Measurements from ENCODE around the gene MC4R. TPM values are rescaled to one million over a fixed set of nuclear protein-coding genes. Genes with fewer than 3 reads are reported as not detected.

The MC4R gene
- total RNA-seq, 1 experiment from 2014 or later, result not detected

- POLR2A ChIA-PET, result no interaction called here
- Histone ChIP-seq H3K4me1 (ENCODE audit: control insufficient read depth in 1 of 2, insufficient read depth in 2 of 2, low read length in 2 of 2) (no peaks in the 10 kb centered on the region), H3K4me3 (replicated peaks in 1 of 2; ENCODE audit: low read depth in 1 of 2, low read length in 2 of 2) (no peak overlapping the region), H3K27me3 (ENCODE audit: insufficient read depth, low read length) (no peaks in the 10 kb centered on the region), H3K9me2 (ENCODE audit: insufficient read depth) (no peaks in the 10 kb centered on the region), H3K27ac (ENCODE audit: low read depth, low read length) (no peak overlapping the region), H3K9ac (ENCODE audit: low read length) (no peak overlapping the region), H2AFZ (ENCODE audit: low read depth, low read length, poor library complexity, severe bottlenecking) (no peak overlapping the region), H4K20me1 (ENCODE audit: insufficient read depth) (no peaks in the 10 kb centered on the region), H3K36me3 (ENCODE audit: control insufficient read depth in 1 of 2, insufficient read depth in 2 of 2, low read length in 2 of 2) (no peaks in the 10 kb centered on the region), H3K79me2 (ENCODE audit: insufficient read depth, low read length) (no peaks in the 10 kb centered on the region), H3K9me3 (ENCODE audit: control insufficient read depth in 1 of 2, insufficient read depth in 1 of 2, low read depth in 1 of 2, low read length in 2 of 2) (no peaks in the 10 kb centered on the region), H3K4me2 (ENCODE audit: low read length) (no peak overlapping the region)
- CTCF ChIA-PET, result no interaction called here
- TF ChIP-seq SRF (IDR thresholded peaks at IDR 0.05; ENCODE audit: low read depth), result no peak
- no peak for TF ChIP-seq EZH2phosphoT487 (IDR thresholded peaks at IDR 0.05; ENCODE audit: borderline replicate concordance)
- no peak for TF ChIP-seq ZNF274 (IDR thresholded peaks at IDR 0.05; ENCODE audit: low read depth, low read length)
- no peak for TF ChIP-seq REST (IDR thresholded peaks at IDR 0.05; ENCODE audit: low read depth)
- TF ChIP-seq POLR2A (IDR thresholded peaks at IDR 0.05; ENCODE audit: borderline replicate concordance, extremely low read depth, insufficient read depth, insufficient read length), result no peak
- no peak for TF ChIP-seq CTCF (IDR thresholded peaks at IDR 0.05 in 2 of 3, conservative IDR thresholded peaks at IDR 0.05 in 1 of 3; ENCODE audit: borderline replicate concordance in 1 of 3, insufficient read depth in 1 of 3, low read depth in 2 of 3, low read length in 2 of 3)
- RAD21 ChIA-PET (ENCODE audit: low non-redundant PET in 1 of 2, low total read pairs in 2 of 2, uncharacterized antibody in 2 of 2, unreplicated experiment in 2 of 2), result no interaction called here
- intact Hi-C loops (cut with micrococcal nuclease), result no loop called here
- DNase-seq (ENCODE audit: low read depth, low spot score) (no peak), ATAC-seq (no peak)
- no TSS peak for BruUV-seq (replicated peaks)
Measured at GRCh38 chr18:60401346-60401745, 28.8 kb upstream of the MC4R start.

Measured in HCT116 (cell line).